SK-N-SH (cell line): Measurements from ENCODE around the gene FAP. TPM values are rescaled to one million over a fixed set of nuclear protein-coding genes. Genes with fewer than 3 reads are reported as not detected.
A peak's percentile ranks its signal among the peaks of the same experiment; 100 is the strongest.

Source experiments
- CTCF ChIA-PET: fragments of 300-600, 350-600 bp; formaldehyde crosslinking; extraction: SDS; loops from one replicate; lab custom pipeline; 2021; lab: Yijun Ruan, JAX
- POLR2A ChIA-PET: fragments of 350-600 bp; sonication (Branson Sonifier 250); formaldehyde crosslinking; extraction: SDS; loops from one replicate; lab custom pipeline; 2020; ENCODE audit warnings: antibody characterized with exemption, inconsistent platforms; lab: Yijun Ruan, JAX
- DNase-seq: peaks from one replicate; pipeline ENCODE4 v3.0.0; 2012
- H2AFZ ChIP-seq: fragments of 200-600 bp; sonication (generic); 2 replicates; pipeline ENCODE4 v1.8.1; 2016; ENCODE audit warnings: antibody characterized with exemption, mild to moderate bottlenecking, low read depth
- H3F3A ChIP-seq: fragments of 200-600 bp; sonication (generic); replicated peaks from 2 replicates; pipeline ENCODE3; 2016; ENCODE audit warnings: antibody characterized with exemption, mild to moderate bottlenecking; ENCODE audit not compliant: insufficient read depth
- H3K27ac ChIP-seq, 2 experiments: fragments of 200-500 bp in 1 of 2; fragments of 200-600 bp in 1 of 2; sonication (Bioruptor generic) in 1 of 2; sonication (generic), shearing (Covaris generic) in 1 of 2; 2 replicates each; pipeline versions ENCODE4 v1.5.1 to v1.6.1; 2014 to 2016; ENCODE audit warnings: low read depth in 2 of 2, inconsistent platforms in 1 of 2, low read length in 1 of 2, mild to moderate bottlenecking in 1 of 2, mixed read lengths in 1 of 2
- H3K27me3 ChIP-seq: fragments of 200-600 bp; sonication (generic), shearing (Covaris generic); 2 replicates; pipeline ENCODE4 v1.6.1; 2016; ENCODE audit warnings: mixed run types; ENCODE audit not compliant: insufficient read depth
- H3K36me3 ChIP-seq, 2 experiments: fragments of 200-500 bp in 1 of 2; fragments of 200-600 bp in 1 of 2; sonication (Bioruptor generic) in 1 of 2; sonication (generic) in 1 of 2; replicated peaks in 1 of 2; 2 replicates each; pipeline versions ENCODE3 to v1.5.1; 2014 to 2016; ENCODE audit warnings: low read length in 1 of 2, mild to moderate bottlenecking in 1 of 2; ENCODE audit not compliant: insufficient read depth in 2 of 2, control insufficient read depth in 1 of 2
- H3K4me1 ChIP-seq, 2 experiments: fragments of 200-500 bp in 1 of 2; fragments of 200-600 bp in 1 of 2; sonication (Bioruptor generic) in 1 of 2; sonication (generic), shearing (Covaris generic) in 1 of 2; 2 replicates each; pipeline versions ENCODE4 v1.5.1 to v1.6.1; 2014 to 2016; ENCODE audit warnings: low read depth in 1 of 2, low read length in 1 of 2, mixed run types in 1 of 2; ENCODE audit not compliant: insufficient read depth in 2 of 2, control insufficient read depth in 1 of 2
- H3K4me2 ChIP-seq: fragments of 200-600 bp; sonication (generic), shearing (Covaris generic); 2 replicates; pipeline ENCODE4 v1.6.1; 2017; ENCODE audit warnings: mixed run types
- H3K4me3 ChIP-seq, 2 experiments: fragments of 200-500 bp in 1 of 2; fragments of 200-600 bp in 1 of 2; sonication (Bioruptor generic) in 1 of 2; sonication (generic), shearing (Covaris generic) in 1 of 2; 2 replicates each; pipeline versions ENCODE4 v1.5.1 to v1.8.1; 2014 to 2016; ENCODE audit warnings: low read depth in 2 of 2, inconsistent platforms in 1 of 2, low read length in 1 of 2, mild to moderate bottlenecking in 1 of 2, mixed read lengths in 1 of 2, moderate library complexity in 1 of 2
- H3K79me2 ChIP-seq: fragments of 200-600 bp; sonication (generic); 2 replicates; pipeline ENCODE4 v1.8.1; 2017; ENCODE audit warnings: mild to moderate bottlenecking; ENCODE audit not compliant: insufficient read depth
- H3K9ac ChIP-seq: fragments of 200-600 bp; sonication (generic); 2 replicates; pipeline ENCODE4 v1.6.1; 2017; ENCODE audit warnings: mixed run types
- H3K9me2 ChIP-seq: fragments of 200-600 bp; sonication (generic); 2 replicates; pipeline ENCODE4 v1.6.1; 2017; ENCODE audit warnings: mixed run types
- H3K9me3 ChIP-seq: fragments of 200-600 bp; sonication (generic); 2 replicates; pipeline ENCODE4 v1.6.1; 2017; ENCODE audit warnings: mixed run types, mild to moderate bottlenecking, moderate library complexity
- H4K20me1 ChIP-seq: fragments of 200-600 bp; sonication (generic); 2 replicates; pipeline ENCODE4 v1.6.1; 2017; ENCODE audit warnings: mild to moderate bottlenecking, mixed run types; ENCODE audit not compliant: insufficient read depth
- CHD2 ChIP-seq: fragments of 150-350 bp; IDR thresholded peaks from 2 replicates; pipeline ENCODE4 v1.6.1; 2018; ENCODE audit warnings: low read length; ENCODE audit not compliant: partially characterized antibody
- ELF1 ChIP-seq: IDR thresholded peaks from 2 replicates; pipeline ENCODE4 v1.4.0; 2012
- EP300 ChIP-seq, 2 experiments: IDR thresholded peaks; 2 replicates each; pipeline versions ENCODE4 v1.4.0 to v1.6.1; 2012; ENCODE audit warnings: borderline replicate concordance in 1 of 2, low read depth in 1 of 2, low read length in 1 of 2
- FOSL2 ChIP-seq: IDR thresholded peaks from 2 replicates; pipeline ENCODE4 v1.4.0; 2012; ENCODE audit warnings: low read depth, mild to moderate bottlenecking, moderate library complexity, borderline replicate concordance
- GABPA ChIP-seq: IDR thresholded peaks from 2 replicates; pipeline ENCODE4 v1.4.0; 2012; ENCODE audit warnings: low read depth, mild to moderate bottlenecking
- GATA2 ChIP-seq: sonication (generic); formaldehyde crosslinking; IDR thresholded peaks from 2 replicates; pipeline ENCODE4 v1.5.0; 2020; ENCODE audit warnings: mild to moderate bottlenecking, missing genetic modification reagents
- MEF2A ChIP-seq: IDR thresholded peaks from 2 replicates; pipeline ENCODE4 v1.4.0; 2012; ENCODE audit warnings: low read depth, borderline replicate concordance
- NFIC ChIP-seq: IDR thresholded peaks from 2 replicates; pipeline ENCODE4 v1.4.0; 2012; ENCODE audit warnings: borderline replicate concordance
- NRF1 ChIP-seq: IDR thresholded peaks from 2 replicates; pipeline ENCODE4 v1.6.1; 2012; ENCODE audit warnings: low read depth, mild to moderate bottlenecking, low read length
- POLR2AphosphoS5 ChIP-seq: IDR thresholded peaks from 2 replicates; pipeline ENCODE4 v1.6.1; 2012; ENCODE audit warnings: low read depth, low read length
- SIN3A ChIP-seq: IDR thresholded peaks from 2 replicates; pipeline ENCODE4 v1.6.1; 2012; ENCODE audit warnings: low read depth, mild to moderate bottlenecking, low read length, moderate library complexity, borderline replicate concordance
- TAF1 ChIP-seq: IDR thresholded peaks from 2 replicates; pipeline ENCODE4 v1.6.1; 2012; ENCODE audit warnings: low read depth, mild to moderate bottlenecking, low read length, moderate library complexity, borderline replicate concordance
- TCF12 ChIP-seq: IDR thresholded peaks from 2 replicates; pipeline ENCODE4 v1.4.0; 2012
- TEAD4 ChIP-seq: IDR thresholded peaks from 2 replicates; pipeline ENCODE4 v1.4.0; 2012; ENCODE audit warnings: mild to moderate bottlenecking, borderline replicate concordance; ENCODE audit not compliant: insufficient read depth
- USF2 ChIP-seq: fragments of 150-350 bp; IDR thresholded peaks from 2 replicates; pipeline ENCODE4 v1.6.1; 2017; ENCODE audit warnings: antibody characterized with exemption, low read length, low read depth, borderline replicate concordance
- WGBS: methylation state at CpG from one replicate; pipeline ENCODE4 v1.1.6; 2017; ENCODE audit warnings: low lambda C conversion rate; 5-methylcytosine and 5-hydroxymethylcytosine counted together
- polyA plus RNA-seq, 3 experiments: library from polyadenylated mRNA; depleted of rRNA; stranded (reverse); fragments of >200 nt; gene quantifications; 2 replicates each; pipeline ENCODE4 v1.2.3, GENCODE V29; 2012
- TF ChIP-seq, protein P1 (sequence below): IDR thresholded peaks from 2 replicates; pipeline ENCODE4; 2012
- TF ChIP-seq, protein P2 (sequence below): IDR thresholded peaks from 2 replicates; pipeline ENCODE4 v1.4.0; 2012; ENCODE audit warnings: low read depth
- TF ChIP-seq, protein P3 (sequence below): fragments of 150-350 bp; IDR thresholded peaks from 2 replicates; pipeline ENCODE4 v1.6.1; 2016; ENCODE audit warnings: mild to moderate bottlenecking, low read depth, low read length

FAP gene
- polyA plus RNA-seq, 1 of the 3 experiments (the other 2 are of a cell fraction) = 36.9 TPM

DNA sequence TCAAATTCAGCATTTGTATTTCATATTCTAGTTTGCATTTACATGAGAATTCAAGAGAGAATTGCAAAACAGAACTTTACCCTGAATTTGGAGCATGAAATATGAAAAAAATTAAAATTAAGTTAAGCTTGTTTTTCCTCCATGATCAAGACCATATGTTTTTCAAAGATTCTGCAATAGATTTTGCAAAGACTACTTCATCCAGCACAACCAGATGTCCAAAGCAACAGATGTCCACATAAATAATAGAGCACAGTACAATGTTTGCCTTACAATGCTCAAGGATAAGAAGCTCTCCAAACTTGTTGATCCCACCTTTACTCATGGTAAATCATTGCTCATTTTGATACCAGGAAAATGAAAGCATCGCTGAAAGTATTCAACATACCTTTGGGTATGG is 25.6 kb downstream of the FAP start:
- WGBS = 71% methylated on average over 1 of the region's 1 CpG
- H3K4me2 ChIP-seq = no peak overlapping the region
- H3K4me1 ChIP-seq = peaks cover 0 to 6% of the 10 kb centered on the region in 2 experiments; a peak in 2 of 4 replicates
- H3K27me3 ChIP-seq = no peaks in the 10 kb centered on the region
- ChIA-PET CTCF (interaction anchor here (1.0 to 1.2 kb wide), 2 partner anchors 72 to 80 kb away, joined by 3 read pairs; no protein-coding TSS in a partner anchor), POLR2A (no interaction called here)
- H3K27ac ChIP-seq = no peak overlapping the region; a peak in 1 of 4 replicates
- no peak overlapping the region for H3K4me3 ChIP-seq
- no peaks in the 10 kb centered on the region for H4K20me1 ChIP-seq
- no peak overlapping the region for H3K9ac ChIP-seq
- H3K36me3 ChIP-seq = peaks cover 47 to 76% of the 10 kb centered on the region in 2 experiments
- H3F3A ChIP-seq = peaks cover 10% of the 10 kb centered on the region
- no peak for TF ChIP-seq MEF2A
- TF ChIP-seq, protein P1, sequence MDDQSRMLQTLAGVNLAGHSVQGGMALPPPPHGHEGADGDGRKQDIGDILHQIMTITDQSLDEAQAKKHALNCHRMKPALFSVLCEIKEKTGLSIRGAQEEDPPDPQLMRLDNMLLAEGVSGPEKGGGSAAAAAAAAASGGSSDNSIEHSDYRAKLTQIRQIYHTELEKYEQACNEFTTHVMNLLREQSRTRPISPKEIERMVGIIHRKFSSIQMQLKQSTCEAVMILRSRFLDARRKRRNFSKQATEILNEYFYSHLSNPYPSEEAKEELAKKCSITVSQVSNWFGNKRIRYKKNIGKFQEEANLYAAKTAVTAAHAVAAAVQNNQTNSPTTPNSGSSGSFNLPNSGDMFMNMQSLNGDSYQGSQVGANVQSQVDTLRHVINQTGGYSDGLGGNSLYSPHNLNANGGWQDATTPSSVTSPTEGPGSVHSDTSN = 0 out of 2 replicates have a peak, but pooled peaks have one; percentile 16
- TF ChIP-seq TCF12 = peak; percentile 89
- no peak for TF ChIP-seq GATA2
- peak; percentile 55; the same call in 1 of the 2 replicates for TF ChIP-seq POLR2AphosphoS5
- no peak for TF ChIP-seq USF2
- no peak overlapping the region for H2AFZ ChIP-seq
- no peaks in the 10 kb centered on the region for H3K9me2 ChIP-seq
- no peaks in the 10 kb centered on the region for H3K79me2 ChIP-seq
- DNase-seq = peak; percentile 8
- H3K9me3 ChIP-seq = no peaks in the 10 kb centered on the region

- POLR2A ChIA-PET = no interaction called here
- Histone ChIP-seq H3K79me2 (no peaks in the 10 kb centered on the region), H3K9ac (no peak overlapping the region), H3K36me3 (peaks cover 57 to 90% of the 10 kb centered on the region in 2 experiments), H3K27me3 (no peaks in the 10 kb centered on the region), H4K20me1 (no peaks in the 10 kb centered on the region), H3K4me2 (no peak overlapping the region), H2AFZ (no peak overlapping the region), H3K9me3 (no peaks in the 10 kb centered on the region), H3K4me1 (peaks cover 0 to 6% of the 10 kb centered on the region in 2 experiments; a peak in 2 of 4 replicates), H3K27ac (no peak overlapping the region), H3F3A (peaks cover 14% of the 10 kb centered on the region), H3K4me3 (no peak overlapping the region), H3K9me2 (no peaks in the 10 kb centered on the region)
- WGBS = 73% methylated on average over 3 of the region's 3 CpGs
- no peak for DNase-seq
- CTCF ChIA-PET = interaction anchor here (1.1 to 2.3 kb wide), 3 partner anchors 9 to 85 kb away, joined by 3 to 9 read pairs (median 4); no protein-coding TSS in a partner anchor
- no peak for TF ChIP-seq TAF1
- TF ChIP-seq CHD2 = no peak
- no peak for TF ChIP-seq GABPA
- no peak for TF ChIP-seq TCF12
- no peak for TF ChIP-seq FOSL2
- TF ChIP-seq, protein P2, sequence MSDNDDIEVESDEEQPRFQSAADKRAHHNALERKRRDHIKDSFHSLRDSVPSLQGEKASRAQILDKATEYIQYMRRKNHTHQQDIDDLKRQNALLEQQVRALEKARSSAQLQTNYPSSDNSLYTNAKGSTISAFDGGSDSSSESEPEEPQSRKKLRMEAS = no peak
- TF ChIP-seq NRF1 = no peak
- no peak for TF ChIP-seq GATA2
- TF ChIP-seq, protein P3, sequence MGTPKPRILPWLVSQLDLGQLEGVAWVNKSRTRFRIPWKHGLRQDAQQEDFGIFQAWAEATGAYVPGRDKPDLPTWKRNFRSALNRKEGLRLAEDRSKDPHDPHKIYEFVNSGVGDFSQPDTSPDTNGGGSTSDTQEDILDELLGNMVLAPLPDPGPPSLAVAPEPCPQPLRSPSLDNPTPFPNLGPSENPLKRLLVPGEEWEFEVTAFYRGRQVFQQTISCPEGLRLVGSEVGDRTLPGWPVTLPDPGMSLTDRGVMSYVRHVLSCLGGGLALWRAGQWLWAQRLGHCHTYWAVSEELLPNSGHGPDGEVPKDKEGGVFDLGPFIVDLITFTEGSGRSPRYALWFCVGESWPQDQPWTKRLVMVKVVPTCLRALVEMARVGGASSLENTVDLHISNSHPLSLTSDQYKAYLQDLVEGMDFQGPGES = no peak
- no peak for TF ChIP-seq EP300 (IDR thresholded peaks at IDR 0.05; ENCODE audit: borderline replicate concordance in 1 of 2, low read depth in 1 of 2, low read length in 1 of 2)
- TF ChIP-seq SIN3A = no peak
- TF ChIP-seq NFIC = no peak
- TF ChIP-seq ELF1 = no peak
- no peak for TF ChIP-seq TEAD4
These were observed 28.1 kb downstream of the FAP start for GRCh38 chr2:162215162-162215561.
